ENCODE results near the gene GCLC.
"Not testable (repeated sequence)": the region's sequence is repeated elsewhere in the genome, so short reads cannot be mapped to it uniquely, and the experiment has no call there.

GCLC gene

GRCh38 chr6:53481323-53481722 lies 63.6 kb downstream of the GCLC start:
- Histone ChIP-seq H3K27ac (no peak overlapping the region), H3K4me1 (no peaks in the 10 kb centered on the region), H3K36me3 (ENCODE audit: control insufficient read depth, insufficient read depth, low read length) (no peaks in the 10 kb centered on the region), H3K4me2 (ENCODE audit: low read length) (no peak overlapping the region), H3K9me3 (ENCODE audit: control insufficient read depth, low read length) (no peaks in the 10 kb centered on the region), H3K27me3 (ENCODE audit: control insufficient read depth, insufficient read depth, low read length) (no peaks in the 10 kb centered on the region), H3K79me2 (no peaks in the 10 kb centered on the region), H2AFZ (no peak overlapping the region), H3K9ac (no peak overlapping the region), H3K4me3 (ENCODE audit: low read depth, low read length) (no peak overlapping the region)
- TF ChIP-seq CTCF (IDR thresholded peaks at IDR 0.05), result no peak

- not testable (repeated sequence) for H3K9me3 ChIP-seq (ENCODE audit: control insufficient read depth, low read length); H3K4me3 ChIP-seq (ENCODE audit: low read depth, low read length); H3K9ac ChIP-seq; H3K36me3 ChIP-seq (ENCODE audit: control insufficient read depth, insufficient read depth, low read length); H3K4me1 ChIP-seq; H3K27me3 ChIP-seq (ENCODE audit: control insufficient read depth, insufficient read depth, low read length); H2AFZ ChIP-seq; H3K27ac ChIP-seq; H3K79me2 ChIP-seq; H3K4me2 ChIP-seq (ENCODE audit: low read length)
Measured at GRCh38 chr6:53480774-53481173, 64.1 kb downstream of the GCLC start.

GRCh38 chr6:53479871-53480270 lies 65.0 kb downstream of the GCLC start:
- H3K4me3 ChIP-seq (ENCODE audit: low read depth, low read length), result no peak overlapping the region
- no peak overlapping the region for H3K27ac ChIP-seq
- no peaks in the 10 kb centered on the region for H3K27me3 ChIP-seq (ENCODE audit: control insufficient read depth, insufficient read depth, low read length)
- H3K36me3 ChIP-seq (ENCODE audit: control insufficient read depth, insufficient read depth, low read length), result no peaks in the 10 kb centered on the region
- H3K9me3 ChIP-seq (ENCODE audit: control insufficient read depth, low read length), result no peaks in the 10 kb centered on the region
- no peak for TF ChIP-seq CTCF (IDR thresholded peaks at IDR 0.05)
- no peaks in the 10 kb centered on the region for H3K4me1 ChIP-seq
- H3K79me2 ChIP-seq, result no peaks in the 10 kb centered on the region
- no peak overlapping the region for H3K9ac ChIP-seq
- H2AFZ ChIP-seq, result no peak overlapping the region
- no peak overlapping the region for H3K4me2 ChIP-seq (ENCODE audit: low read length)

GRCh38 chr6:53476964-53477363 lies 67.9 kb downstream of the GCLC start:
- H3K4me3 ChIP-seq (ENCODE audit: low read depth, low read length), result no peak overlapping the region
- H3K4me1 ChIP-seq, result no peaks in the 10 kb centered on the region
- H3K27ac ChIP-seq, result no peak overlapping the region
- no peak overlapping the region for H2AFZ ChIP-seq
- no peak overlapping the region for H3K4me2 ChIP-seq (ENCODE audit: low read length)
- no peak for TF ChIP-seq CTCF (IDR thresholded peaks at IDR 0.05)
- no peaks in the 10 kb centered on the region for H3K9me3 ChIP-seq (ENCODE audit: control insufficient read depth, low read length)
- H3K79me2 ChIP-seq, result no peaks in the 10 kb centered on the region
- no peaks in the 10 kb centered on the region for H3K36me3 ChIP-seq (ENCODE audit: control insufficient read depth, insufficient read depth, low read length)
- H3K27me3 ChIP-seq (ENCODE audit: control insufficient read depth, insufficient read depth, low read length), result no peaks in the 10 kb centered on the region
- no peak overlapping the region for H3K9ac ChIP-seq

GRCh38 chr6:53474010-53474409 lies 70.9 kb downstream of the GCLC start:
- Histone ChIP-seq H3K27me3 (ENCODE audit: control insufficient read depth, insufficient read depth, low read length) (no peaks in the 10 kb centered on the region), H3K4me1 (no peaks in the 10 kb centered on the region), H2AFZ (no peak overlapping the region), H3K4me3 (ENCODE audit: low read depth, low read length) (no peak overlapping the region), H3K9ac (no peak overlapping the region), H3K27ac (no peak overlapping the region), H3K4me2 (ENCODE audit: low read length) (no peak overlapping the region), H3K9me3 (ENCODE audit: control insufficient read depth, low read length) (no peaks in the 10 kb centered on the region), H3K36me3 (ENCODE audit: control insufficient read depth, insufficient read depth, low read length) (no peaks in the 10 kb centered on the region), H3K79me2 (no peaks in the 10 kb centered on the region)
- TF ChIP-seq CTCF (IDR thresholded peaks at IDR 0.05), result no peak
